Coronary artery (tissue), 2 donors: ENCODE results near the gene ZSCAN10.
"Not testable (repeated sequence)": the region's sequence is repeated elsewhere in the genome, so short reads cannot be mapped to it uniquely, and the experiment has no call there.

Source experiments
- DNase-seq: peaks from one replicate; pipeline ENCODE4 v3.0.0-alpha.2; 2017; ENCODE audit warnings: low spot score
- H3K27ac ChIP-seq, 2 donors: fragments of 200-600 bp; sonication (generic); one replicate each; pipeline ENCODE4 v1.5.1; 2016 to 2019
- H3K4me3 ChIP-seq: fragments of 200-600 bp; sonication (generic); 2 replicates; pipeline ENCODE4 v1.5.1; 2016; ENCODE audit warnings: mild to moderate bottlenecking, moderate library complexity
- CTCF ChIP-seq: fragments of 200-600 bp; sonication (generic); IDR thresholded peaks from one replicate; pipeline ENCODE4 v1.5.1; 2019; ENCODE audit warnings: antibody characterized with exemption

The ZSCAN10 gene

GRCh38 chr16:3080024-3080423 is 19.1 kb downstream of the ZSCAN10 start:
- no peak for TF ChIP-seq CTCF
- Histone ChIP-seq H3K27ac (no peak overlapping the region), H3K4me3 (no peak overlapping the region)
- DNase-seq = no peak

- H3K27ac ChIP-seq = no peak overlapping the region
- H3K4me3 ChIP-seq = no peak overlapping the region
- DNase-seq = no peak
- no peak for TF ChIP-seq CTCF
These were observed 22.5 kb downstream of the ZSCAN10 start for GRCh38 chr16:3076577-3076976.

- H3K27ac ChIP-seq, H3K4me3 ChIP-seq, DNase-seq: not testable (repeated sequence)
These were observed 23.1 kb downstream of the ZSCAN10 start for GRCh38 chr16:3075946-3076345.

- TF ChIP-seq CTCF = no peak
- no peak for DNase-seq
- H3K27ac ChIP-seq = no peak overlapping the region
- H3K4me3 ChIP-seq = no peak overlapping the region
These were observed 23.6 kb downstream of the ZSCAN10 start for GRCh38 chr16:3075523-3075915.

GRCh38 chr16:3074860-3075522 is 24.1 kb downstream of the ZSCAN10 start:
- DNase-seq = no peak
- Histone ChIP-seq H3K27ac (no peak overlapping the region), H3K4me3 (no peak overlapping the region)
- no peak for TF ChIP-seq CTCF

- no peak overlapping the region for H3K4me3 ChIP-seq
- DNase-seq = no peak
- TF ChIP-seq CTCF = no peak
- H3K27ac ChIP-seq = no peak overlapping the region
These were observed 25.6 kb downstream of the ZSCAN10 start for GRCh38 chr16:3073448-3073847.

- DNase-seq, H3K27ac ChIP-seq, H3K4me3 ChIP-seq: not testable (repeated sequence)
These were observed 26.4 kb downstream of the ZSCAN10 start for GRCh38 chr16:3072576-3073263.

- not testable (repeated sequence) for DNase-seq, H3K27ac ChIP-seq, H3K4me3 ChIP-seq
These were observed 26.9 kb downstream of the ZSCAN10 start for GRCh38 chr16:3072148-3072547.
